HG03575 (cell line): ENCODE data around the gene NECAB2.

Source experiments
- ATAC-seq: cut with Tn5 transposase; IDR thresholded peaks from one replicate; pipeline ENCODE4 v1.9.1; 2021; ENCODE audit not compliant: unreplicated experiment, insufficient number of reproducible peaks, low FRiP score; ENCODE audit errors: extremely low read depth

NECAB2 gene

GRCh38 chr16:83974475-83974874 is 6.4 kb downstream of the NECAB2 start:
- no peak for ATAC-seq

- ATAC-seq = no peak
Measured at GRCh38 chr16:83975590-83976260, 7.7 kb downstream of the NECAB2 start.

- no peak for ATAC-seq
Measured at GRCh38 chr16:83977056-83977815, 9.2 kb downstream of the NECAB2 start.

- no peak for ATAC-seq
Measured at GRCh38 chr16:83978401-83978904, 10.4 kb downstream of the NECAB2 start.

DNA sequence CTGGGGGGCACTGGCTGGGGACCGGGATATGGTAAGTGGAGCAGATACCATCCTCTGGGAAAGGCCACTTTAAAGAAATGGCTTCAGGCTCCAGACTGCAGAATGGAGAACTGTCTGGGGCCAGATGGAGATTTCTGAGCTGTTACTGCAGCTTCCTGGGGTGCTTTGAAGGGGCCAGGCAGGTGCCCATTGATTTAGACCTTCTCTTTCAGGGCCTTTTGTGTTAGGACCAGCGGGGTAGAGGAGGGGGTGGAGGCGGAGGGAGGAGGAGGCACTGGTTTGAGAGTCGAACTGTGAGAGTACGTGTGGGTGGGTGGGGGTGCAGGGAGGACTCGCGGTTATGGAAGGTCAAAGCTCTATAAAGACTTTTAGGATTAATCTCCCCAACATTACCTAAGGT is 11.4 kb downstream of the NECAB2 start:
- ATAC-seq = no peak

DNA sequence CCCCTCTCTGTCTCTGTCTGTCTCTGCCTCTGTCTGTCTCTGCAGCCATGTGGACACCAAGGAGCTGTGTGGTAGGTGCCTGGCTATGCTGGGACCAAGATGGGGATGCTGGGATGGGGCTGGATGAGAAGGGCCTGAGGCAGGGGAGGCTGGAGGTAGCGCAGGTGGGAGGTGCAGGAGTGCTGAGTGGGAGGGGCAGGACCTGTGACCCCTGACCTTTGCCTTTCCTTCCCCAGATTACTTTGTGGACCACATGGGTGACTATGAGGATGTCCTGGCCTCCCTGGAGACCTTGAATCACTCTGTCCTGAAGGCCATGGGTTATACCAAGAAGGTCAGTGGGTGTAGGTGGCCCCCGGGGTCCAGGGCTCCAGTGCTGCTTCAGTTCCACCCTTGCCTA is 12.8 kb downstream of the NECAB2 start:
- ATAC-seq = no peak

DNA sequence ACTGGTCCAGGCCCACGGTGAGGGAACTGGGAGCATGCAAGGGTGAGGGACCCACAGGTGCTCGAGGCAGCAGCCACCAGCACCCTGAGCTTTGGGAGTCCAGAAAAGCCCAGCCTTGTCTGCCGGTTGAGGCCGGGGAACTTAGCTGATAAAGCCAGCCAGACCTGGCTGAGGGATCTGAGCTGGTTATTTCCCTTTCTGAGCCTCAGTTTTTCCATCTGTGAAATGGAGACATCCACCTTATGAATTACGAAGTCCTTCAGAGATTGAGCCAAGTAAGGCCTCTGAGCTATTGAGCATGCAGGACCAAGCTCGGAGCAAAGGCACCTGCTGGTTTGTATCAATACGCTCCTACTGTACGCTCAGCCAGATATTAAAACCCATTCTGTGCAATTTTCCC is 13.8 kb downstream of the NECAB2 start:
- ATAC-seq = no peak

- ATAC-seq = no peak
Measured at GRCh38 chr16:83983491-83983890, 15.4 kb downstream of the NECAB2 start.

- no peak for ATAC-seq
Measured at GRCh38 chr16:83989300-83989699, 21.3 kb downstream of the NECAB2 start.

- ATAC-seq = no peak
Measured at GRCh38 chr16:83990492-83990891, 22.4 kb downstream of the NECAB2 start.

GRCh38 chr16:83992624-83993023 is 24.6 kb downstream of the NECAB2 start:
- no peak for ATAC-seq

DNA sequence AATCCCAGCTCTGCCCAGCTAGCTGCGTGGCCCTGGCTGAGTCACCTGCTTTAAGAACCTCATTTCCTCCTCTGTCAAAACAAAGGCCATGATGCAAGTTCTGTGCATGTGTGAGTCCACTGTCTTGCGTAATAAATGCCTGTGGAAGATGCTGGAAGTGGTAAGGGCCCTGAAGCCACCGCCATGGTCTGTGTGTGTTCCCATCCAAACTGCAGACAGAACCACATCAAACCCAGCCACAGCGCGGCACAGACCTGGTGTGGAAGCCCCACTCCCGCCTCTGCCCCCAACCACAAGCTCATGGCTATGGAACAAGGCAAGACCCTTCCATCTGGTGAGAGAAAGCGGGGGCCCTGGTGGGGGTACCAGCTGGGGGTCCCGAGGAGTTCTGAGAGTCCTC is 26.0 kb downstream of the NECAB2 start:
- ATAC-seq = no peak

GRCh38 chr16:83994703-83995102 is 26.7 kb downstream of the NECAB2 start:
- no peak for ATAC-seq

DNA sequence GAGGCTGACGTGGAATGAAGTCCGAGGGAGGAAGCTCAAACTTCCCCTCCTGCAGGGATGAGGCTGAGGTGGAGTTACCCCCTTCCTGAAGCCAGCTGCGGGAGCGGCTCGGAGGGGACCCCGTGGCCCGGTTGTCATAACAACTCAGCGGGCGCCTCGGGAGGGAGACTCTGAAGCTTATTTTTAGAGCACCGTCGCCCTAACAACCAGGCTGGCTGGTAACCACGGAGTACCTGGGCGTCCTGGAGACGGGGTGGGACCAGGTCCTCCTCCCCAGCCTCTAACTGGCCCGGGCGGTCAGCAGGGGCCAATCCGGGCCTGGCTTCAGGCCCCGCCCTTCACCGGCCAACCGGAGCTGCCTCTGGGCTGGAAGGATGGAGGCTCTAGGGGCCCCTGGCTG is 27.7 kb downstream of the NECAB2 start:
- no peak for ATAC-seq

DNA sequence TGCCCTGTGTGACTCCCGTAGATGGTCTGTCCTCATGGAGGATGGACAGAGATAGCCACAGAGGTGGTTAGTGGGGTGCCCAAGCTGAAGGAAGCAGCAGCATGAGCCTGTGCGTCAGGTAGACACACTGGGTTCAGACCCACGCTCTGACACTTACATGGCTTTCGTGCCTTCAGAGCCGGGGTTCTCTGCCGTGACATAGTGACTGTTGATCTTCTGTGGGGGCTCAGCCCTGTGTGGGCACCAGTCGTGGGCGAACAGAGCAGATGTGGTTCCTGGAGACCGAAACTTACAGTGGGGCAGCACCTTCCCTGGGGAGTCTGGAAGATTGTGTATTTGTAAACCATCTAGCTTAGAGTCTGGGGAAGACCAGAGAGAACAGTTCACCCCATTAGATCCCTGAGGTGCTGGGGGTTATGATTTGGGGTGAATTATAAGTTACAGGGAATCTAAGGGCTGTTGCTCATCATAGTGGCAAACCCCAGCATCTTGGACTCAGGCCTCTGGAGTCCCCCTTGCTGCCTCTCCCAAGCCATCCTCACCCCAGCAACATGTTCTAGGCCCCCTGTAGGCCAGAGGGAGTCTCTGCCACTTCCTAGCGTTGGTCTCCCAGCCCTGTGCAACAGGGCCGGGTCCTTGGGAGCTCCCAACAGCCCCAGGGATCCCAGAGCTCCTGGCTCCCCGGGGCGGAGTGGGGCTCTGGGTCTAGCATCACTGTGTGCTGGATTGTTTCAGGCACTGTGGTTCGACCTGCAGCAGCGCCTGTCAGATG is 28.6 kb downstream of the NECAB2 start:
- no peak for ATAC-seq

DNA sequence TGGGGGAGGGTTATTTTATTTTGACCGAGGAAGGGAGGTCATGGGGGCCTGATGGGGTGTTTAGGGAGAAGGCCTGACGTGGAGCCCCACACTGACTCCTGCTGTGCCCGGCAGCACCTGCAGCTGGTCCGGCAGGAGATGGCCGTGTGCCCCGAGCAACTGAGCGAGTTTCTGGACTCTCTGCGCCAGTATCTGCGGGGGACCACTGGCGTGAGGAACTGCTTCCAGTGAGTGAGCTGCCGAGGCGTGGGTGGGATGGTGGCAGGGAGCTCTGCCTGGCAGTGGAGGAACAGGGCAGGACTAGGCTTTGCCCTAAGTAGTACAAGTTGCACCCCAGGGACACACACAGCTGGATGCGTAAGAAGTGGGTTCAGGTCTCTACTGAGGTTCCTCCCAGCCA is 30.0 kb downstream of the NECAB2 start:
- ATAC-seq = no peak

- no peak for ATAC-seq
Measured at GRCh38 chr16:84000989-84001642, 33.1 kb downstream of the NECAB2 start.

- no peak for ATAC-seq
Measured at GRCh38 chr16:84001726-84002125, 33.7 kb downstream of the NECAB2 start.

- ATAC-seq = no peak
Measured at GRCh38 chr16:84003038-84003437, 35.0 kb downstream of the NECAB2 start.
